EH (cell line): ENCODE results near the gene SERPINB10.

ENCODE experiments used
- DNase-seq: peaks from one replicate; pipeline ENCODE4 v3.0.0-alpha.2; 2015; ENCODE audit warnings: low read depth

The SERPINB10 gene

GRCh38 chr18:63907664-63908063, at the start of gene SERPINB10:
Gene SERPINB10, plus strand, starts transcription at chr18:63907958. Its CDS starts 7,553 bp downstream, at chr18:63915511.
- no peak for DNase-seq

GRCh38 chr18:63858456-63858855, 49.3 kb upstream of the SERPINB10 start:
- no peak for DNase-seq

- no peak for DNase-seq
These were observed 47.8 kb upstream of the SERPINB10 start for GRCh38 chr18:63859781-63860475.

- no peak for DNase-seq
These were observed 47.2 kb upstream of the SERPINB10 start for GRCh38 chr18:63860531-63860930.

- DNase-seq: no peak
These were observed 40.2 kb upstream of the SERPINB10 start for GRCh38 chr18:63867368-63868125.

- DNase-seq: no peak
These were observed 39.2 kb upstream of the SERPINB10 start for GRCh38 chr18:63868546-63868945.

DNA sequence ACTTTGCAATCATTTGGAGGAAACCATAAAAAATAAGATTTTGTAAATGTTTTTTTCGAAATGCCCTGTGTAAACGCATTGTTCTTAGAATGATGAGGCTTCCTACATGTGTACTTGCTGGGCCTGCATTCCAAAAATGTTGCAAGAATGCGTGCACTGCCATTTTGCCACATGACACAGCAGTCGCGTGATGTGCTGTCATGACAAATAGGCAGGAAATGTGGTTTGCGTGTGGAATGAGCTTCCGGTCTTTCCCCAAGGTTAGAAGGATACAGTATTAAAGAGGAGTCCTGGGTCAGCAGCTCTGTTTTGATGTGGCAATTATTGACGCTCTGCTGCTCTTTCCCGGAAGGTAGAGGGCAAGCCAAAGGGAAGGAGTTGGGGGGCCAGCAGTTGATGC, 38.4 kb upstream of the SERPINB10 start:
- DNase-seq: peak; percentile 94

GRCh38 chr18:63869851-63870250, 37.9 kb upstream of the SERPINB10 start:
- peak; percentile 77 for DNase-seq

DNA sequence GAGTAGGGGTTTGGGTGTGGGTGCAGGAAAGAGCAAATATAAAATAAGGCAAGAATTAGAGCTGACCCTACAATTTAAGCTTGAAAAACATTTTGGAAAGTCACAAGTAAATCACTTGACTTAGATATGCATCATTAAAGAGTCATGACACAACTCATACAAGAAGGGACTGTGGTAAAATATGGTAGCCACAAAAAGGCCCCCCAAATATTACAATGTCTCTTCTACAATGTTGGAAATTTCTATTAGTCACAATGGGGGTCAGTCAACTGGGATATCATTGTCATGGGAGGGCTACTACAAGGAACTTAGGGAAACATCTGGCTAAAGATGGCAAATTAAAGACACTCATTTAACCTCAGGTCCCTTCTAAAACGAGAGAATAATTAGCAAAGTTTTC, 35.9 kb upstream of the SERPINB10 start:
- no peak for DNase-seq

DNA sequence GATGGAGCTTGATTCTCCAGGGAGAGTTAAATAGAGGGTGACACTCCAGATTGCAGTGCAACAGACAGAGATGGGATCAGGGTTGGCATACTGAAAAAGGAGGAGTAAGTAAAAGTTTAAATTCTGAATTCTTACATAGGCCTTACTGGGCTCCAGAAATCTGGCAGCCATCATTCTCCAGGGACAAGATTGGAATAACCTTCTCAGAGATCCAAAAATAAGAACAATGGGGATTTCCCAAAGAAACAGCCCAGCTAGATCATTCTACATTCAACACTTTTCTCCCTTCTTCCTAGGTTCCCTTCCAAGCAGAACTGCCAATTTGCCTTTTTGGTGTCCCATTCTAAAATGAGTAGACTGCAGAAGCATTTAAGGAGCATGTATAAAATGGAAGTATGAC, 35.2 kb upstream of the SERPINB10 start:
- no peak for DNase-seq

DNA sequence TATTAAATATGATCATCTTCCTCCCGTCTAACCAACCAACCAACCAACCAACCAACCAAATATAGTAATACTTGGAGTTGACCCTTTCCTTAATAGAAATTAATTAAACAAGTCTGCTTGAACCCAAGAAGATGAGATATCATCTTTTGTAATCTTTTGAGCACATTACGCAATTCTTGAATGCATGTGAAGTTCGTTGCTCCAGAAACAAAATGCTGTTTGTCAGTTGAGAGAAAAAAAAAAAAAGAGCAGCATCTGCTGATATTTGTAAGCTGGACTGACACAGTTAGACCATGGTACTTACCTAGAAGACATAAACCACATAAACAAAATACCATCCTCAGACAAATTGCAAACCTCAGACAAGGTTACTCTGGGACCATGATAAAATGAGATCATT, 29.4 kb upstream of the SERPINB10 start:
- DNase-seq: peak; percentile 34

GRCh38 chr18:63878925-63879324, 28.8 kb upstream of the SERPINB10 start:
- peak; percentile 11 for DNase-seq

GRCh38 chr18:63879709-63880108, 28.0 kb upstream of the SERPINB10 start:
- peak; percentile 47 for DNase-seq

DNA sequence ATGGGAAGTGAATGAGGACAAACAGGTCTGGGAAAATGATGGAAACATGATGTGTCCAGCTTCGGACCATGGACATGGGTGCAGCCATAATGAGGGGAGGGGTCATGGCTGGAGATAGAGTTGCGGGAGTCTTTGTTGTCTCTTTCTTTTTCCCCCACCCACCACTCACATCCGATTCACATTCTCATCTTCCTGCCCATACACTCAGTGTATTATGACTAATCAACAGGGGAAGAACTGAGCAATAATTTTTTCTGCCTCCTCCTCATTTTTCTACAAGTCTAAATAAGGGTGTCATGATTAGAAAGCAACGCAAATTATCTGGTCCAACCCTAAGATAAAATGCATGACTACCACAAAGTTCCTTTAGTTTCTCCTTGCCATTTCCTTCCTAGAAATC, 25.9 kb upstream of the SERPINB10 start:
- DNase-seq: peak; percentile 48

GRCh38 chr18:63882333-63883141, 25.2 kb upstream of the SERPINB10 start:
- peak; percentile 94 for DNase-seq

DNA sequence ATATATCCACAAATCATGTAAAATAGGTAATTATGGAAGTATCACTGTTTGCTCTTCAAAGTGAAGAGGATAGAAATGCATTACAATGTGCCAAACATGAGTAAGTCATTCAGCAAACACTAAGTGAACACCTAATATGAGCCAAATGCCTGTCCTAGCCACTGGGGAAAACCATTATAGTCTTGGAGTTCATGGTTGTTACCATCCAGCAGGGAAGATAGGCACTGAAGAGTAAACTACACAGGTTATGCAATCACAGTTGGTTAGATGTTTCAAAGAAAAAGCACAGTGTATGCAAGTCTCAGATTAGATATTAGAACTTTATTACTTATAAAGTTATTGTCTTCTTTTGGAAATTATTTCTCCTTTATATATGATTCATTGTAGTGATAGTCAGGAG, 24.1 kb upstream of the SERPINB10 start:
- DNase-seq: no peak

DNA sequence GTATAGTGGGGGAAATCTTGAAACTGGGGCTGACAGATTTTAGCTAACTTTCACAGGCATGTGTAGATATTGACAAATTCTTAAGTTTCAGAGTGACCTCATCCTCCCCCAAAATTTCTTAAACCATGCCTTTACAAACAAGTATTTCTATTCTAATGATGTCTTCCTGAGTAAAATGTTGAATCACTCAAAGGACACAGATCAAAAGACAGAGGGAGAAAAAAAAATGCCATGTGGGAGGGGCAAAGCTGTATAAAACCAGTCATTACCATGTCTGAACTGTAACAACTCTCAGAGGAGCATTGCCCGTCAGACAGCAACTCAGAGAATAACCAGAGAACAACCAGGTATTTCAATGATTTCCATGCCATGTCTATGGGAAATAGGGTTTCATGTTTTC, 20.3 kb upstream of the SERPINB10 start, which contains the start of gene SERPINB2:
TSS of gene SERPINB2 (plus strand) at position 282 of the 400 bp plus-strand sequence. CDS start 3,740 bp downstream, outside the sequence.
- DNase-seq: peak; percentile 35

DNA sequence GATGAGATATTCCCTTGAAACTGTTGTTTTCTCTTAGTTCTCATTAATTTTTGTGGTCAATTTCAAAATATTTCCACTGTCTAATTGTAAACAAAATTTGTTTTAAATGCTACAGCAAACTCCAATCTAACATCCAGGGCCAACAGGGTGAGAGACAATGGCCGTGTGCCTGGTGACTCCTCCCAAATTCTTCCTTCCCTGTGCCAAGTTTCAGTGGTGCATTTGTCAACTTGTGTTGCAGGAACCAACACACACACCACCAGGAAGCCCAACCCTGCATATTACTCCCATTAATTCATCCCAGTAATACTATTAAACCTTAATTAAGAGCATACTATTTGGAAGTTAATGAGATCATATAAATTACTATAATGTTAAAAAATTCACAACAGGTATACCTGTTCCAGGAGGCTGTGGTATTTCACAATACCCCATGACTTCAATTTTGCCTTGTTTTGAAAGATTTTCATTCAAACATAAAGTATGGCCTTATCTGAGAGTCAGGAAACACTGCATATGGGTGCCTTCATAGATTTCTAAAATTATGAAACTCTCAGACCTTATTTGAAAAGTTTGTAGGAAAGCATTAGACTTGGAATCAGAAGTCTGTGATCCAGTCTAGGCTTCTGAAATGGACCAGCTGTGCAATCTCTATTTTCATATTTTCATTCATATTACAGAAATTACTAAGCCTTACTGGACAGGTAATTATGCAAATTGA, 19.1 kb upstream of the SERPINB10 start:
- DNase-seq: peak; percentile 9

DNA sequence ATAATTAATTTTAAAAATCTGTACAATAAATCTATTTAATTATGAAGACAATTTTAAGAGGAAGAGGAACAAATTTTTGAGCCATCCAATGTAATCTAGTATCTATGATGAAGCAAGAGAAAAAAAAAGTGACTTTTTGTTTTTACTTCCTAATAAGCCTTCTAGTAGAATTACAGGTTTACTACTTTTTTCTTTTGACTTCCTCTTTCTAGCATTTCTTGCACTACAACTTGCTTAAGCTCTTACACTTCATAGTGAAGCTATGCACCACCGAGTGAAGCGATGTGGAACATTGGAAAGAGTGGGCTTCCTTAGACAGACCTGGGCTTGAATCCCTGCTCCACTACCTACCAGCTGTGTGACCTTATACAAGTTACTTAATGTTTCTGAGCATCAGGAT, 18.1 kb upstream of the SERPINB10 start:
- no peak for DNase-seq

GRCh38 chr18:63890237-63890949, 17.4 kb upstream of the SERPINB10 start:
- DNase-seq: no peak

- DNase-seq: peak; percentile 65
These were observed 16.8 kb upstream of the SERPINB10 start for GRCh38 chr18:63890950-63891304.
